H1 (cell line): ENCODE data around the gene PRKN. TPM values are rescaled to one million over a fixed set of nuclear protein-coding genes. Genes with fewer than 3 reads are reported as not detected.

Experiments
- CTCF ChIA-PET: fragments of 300-600 bp; sonication (Branson Sonifier 250); formaldehyde crosslinking; loops from one replicate; lab custom pipeline; 2021; ENCODE audit not compliant: partially characterized antibody; lab: Charles Lee
- POLR2A ChIA-PET: fragments of 300-600 bp; sonication (Branson Sonifier 250); formaldehyde crosslinking; loops from one replicate; lab custom pipeline; 2021; ENCODE audit warnings: inconsistent platforms; ENCODE audit not compliant: partially characterized antibody; lab: Charles Lee
- DNase-seq, 2 experiments: peaks; one replicate each; pipeline versions ENCODE4 v3.0.0 to v3.0.0-alpha.2; 2010 to 2022; ENCODE audit warnings: low spot score in 2 of 2, low read depth in 1 of 2, mixed read lengths in 1 of 2
- FAIRE-seq: peaks from 2 replicates; lab custom pipeline; 2011; peaks lifted over from hg19 to GRCh38; lab: Jason Lieb, UNC
- H2AFZ ChIP-seq: 2 replicates; pipeline ENCODE4 v1.8.1; 2012; ENCODE audit warnings: low read length, inconsistent platforms
- H2AK5ac ChIP-seq: 2 replicates; pipeline ENCODE4 v1.6.1; 2013; ENCODE audit warnings: low read depth, low read length
- H2BK120ac ChIP-seq: replicated peaks from 2 replicates; pipeline ENCODE3; 2013; ENCODE audit warnings: low read depth, low read length, inconsistent platforms
- H2BK12ac ChIP-seq: 2 replicates; pipeline ENCODE4 v1.6.1; 2013; ENCODE audit warnings: low read depth, low read length
- H2BK15ac ChIP-seq: 2 replicates; pipeline ENCODE4 v1.6.1; 2013; ENCODE audit warnings: low read length
- H2BK20ac ChIP-seq: 2 replicates; pipeline ENCODE4 v1.6.1; 2013; ENCODE audit warnings: low read length
- H2BK5ac ChIP-seq: 2 replicates; pipeline ENCODE4 v1.6.1; 2013; ENCODE audit warnings: low read depth, low read length
- H3K14ac ChIP-seq: 2 replicates; pipeline ENCODE4 v1.6.1; 2013; ENCODE audit warnings: inconsistent platforms; ENCODE audit not compliant: insufficient read length
- H3K18ac ChIP-seq: 2 replicates; pipeline ENCODE4 v1.6.1; 2013; ENCODE audit warnings: low read length; ENCODE audit errors: extremely low read depth
- H3K23ac ChIP-seq: 2 replicates; pipeline ENCODE4 v1.6.1; 2013; ENCODE audit warnings: inconsistent platforms; ENCODE audit not compliant: insufficient read length
- H3K23me2 ChIP-seq: 2 replicates; pipeline ENCODE4 v1.6.1; 2013; ENCODE audit warnings: low read depth, low read length
- H3K27ac ChIP-seq: 2 replicates; pipeline ENCODE4 v1.6.1; 2011; ENCODE audit warnings: low read depth, low read length, inconsistent platforms
- H3K27me3 ChIP-seq, 4 experiments: replicated peaks in 1 of 4; 1 replicate in 1 of 4; 2 replicates in 3 of 4; pipeline versions ENCODE4 v1.6.1 to v1.8.1; 2011 to 2013; ENCODE audit warnings: low read length in 3 of 4, mild to moderate bottlenecking in 3 of 4, inconsistent platforms in 2 of 4, mixed read lengths in 2 of 4, moderate library complexity in 1 of 4; ENCODE audit not compliant: control insufficient read depth in 3 of 4, insufficient read depth in 3 of 4; ENCODE audit errors: extremely low read depth in 1 of 4
- H3K36me3 ChIP-seq, 4 experiments: 2 replicates each; pipeline versions ENCODE4 v1.6.1 to v1.8.1; 2011 to 2013; ENCODE audit warnings: mild to moderate bottlenecking in 4 of 4, low read length in 3 of 4, moderate library complexity in 2 of 4, control low read depth in 1 of 4, inconsistent platforms in 1 of 4; ENCODE audit not compliant: insufficient read depth in 4 of 4, control insufficient read depth in 2 of 4
- H3K4ac ChIP-seq: replicated peaks from 2 replicates; pipeline ENCODE3; 2013; ENCODE audit warnings: low read length, low read depth, mixed read lengths, inconsistent platforms; ENCODE audit not compliant: insufficient read length
- H3K4me1 ChIP-seq, 4 experiments: replicated peaks in 1 of 4; 1 replicate in 1 of 4; 2 replicates in 3 of 4; pipeline versions ENCODE4 v1.6.1 to v1.8.1; 2011 to 2013; ENCODE audit warnings: low read length in 3 of 4, inconsistent platforms in 2 of 4, mixed read lengths in 1 of 4; ENCODE audit not compliant: insufficient read depth in 4 of 4, control insufficient read depth in 3 of 4
- H3K4me2 ChIP-seq, 2 experiments: 2 replicates each; pipeline versions ENCODE4 v1.6.1 to v1.8.1; 2011 to 2013; ENCODE audit warnings: low read depth in 2 of 2, low read length in 2 of 2, control low read depth in 1 of 2, inconsistent platforms in 1 of 2, mild to moderate bottlenecking in 1 of 2; ENCODE audit not compliant: insufficient read depth in 1 of 2
- H3K4me3 ChIP-seq, 4 experiments: fragments of 200-600, 300-600 bp in 1 of 4; sonication (generic), shearing (Covaris generic), sonication (Bioruptor Twin) in 1 of 4; 2 replicates each; pipeline versions ENCODE4 v1.5.1 to v1.8.1; 2011 to 2016; ENCODE audit warnings: low read length in 4 of 4, low read depth in 3 of 4, control low read depth in 2 of 4, inconsistent platforms in 2 of 4, mild to moderate bottlenecking in 2 of 4, mixed read lengths in 1 of 4, moderate library complexity in 1 of 4; ENCODE audit not compliant: insufficient read depth in 2 of 4; ENCODE audit errors: extremely low read depth in 1 of 4
- H3K56ac ChIP-seq: replicated peaks from 2 replicates; pipeline ENCODE3; 2013; ENCODE audit warnings: low read depth, mild to moderate bottlenecking, mixed read lengths, low read length, inconsistent platforms; ENCODE audit not compliant: insufficient read length
- H3K79me1 ChIP-seq: 2 replicates; pipeline ENCODE4 v1.6.1; 2013; ENCODE audit warnings: low read depth, low read length, control low read depth
- H3K79me2 ChIP-seq, 2 experiments: 2 replicates each; pipeline versions ENCODE4 v1.6.1 to v1.8.1; 2012 to 2013; ENCODE audit warnings: low read length in 2 of 2, mild to moderate bottlenecking in 2 of 2, inconsistent platforms in 1 of 2; ENCODE audit not compliant: insufficient read depth in 2 of 2, control insufficient read depth in 1 of 2
- H3K9ac ChIP-seq, 4 experiments: replicated peaks in 1 of 4; 1 replicate in 1 of 4; 2 replicates in 3 of 4; pipeline versions ENCODE4 v1.6.1 to v1.8.1; 2011 to 2013; ENCODE audit warnings: low read depth in 3 of 4, low read length in 3 of 4, control low read depth in 2 of 4, mild to moderate bottlenecking in 2 of 4, moderate library complexity in 2 of 4, inconsistent platforms in 1 of 4; ENCODE audit errors: extremely low read depth in 1 of 4
- H3K9me3 ChIP-seq, 2 experiments: 2 replicates each; pipeline versions ENCODE4 v1.6.1 to v1.8.1; 2012 to 2013; ENCODE audit warnings: mild to moderate bottlenecking in 2 of 2, moderate library complexity in 2 of 2, control low read depth in 1 of 2, inconsistent platforms in 1 of 2, low read depth in 1 of 2, low read length in 1 of 2, mixed read lengths in 1 of 2; ENCODE audit not compliant: insufficient read depth in 2 of 2
- H4K20me1 ChIP-seq, 2 experiments: replicated peaks in 1 of 2; 2 replicates each; pipeline versions ENCODE3 to v1.8.1; 2011 to 2013; ENCODE audit warnings: inconsistent platforms in 2 of 2, low read length in 2 of 2, mild to moderate bottlenecking in 1 of 2; ENCODE audit not compliant: insufficient read depth in 2 of 2, control insufficient read depth in 1 of 2
- H4K5ac ChIP-seq: 2 replicates; pipeline ENCODE4 v1.6.1; 2013; ENCODE audit warnings: low read length, low read depth, mixed read lengths, inconsistent platforms; ENCODE audit not compliant: insufficient read length
- H4K8ac ChIP-seq: 2 replicates; pipeline ENCODE4 v1.8.0; 2013; ENCODE audit warnings: mild to moderate bottlenecking, moderate library complexity, low read length, inconsistent platforms; ENCODE audit not compliant: insufficient read depth; ENCODE audit errors: extremely low read depth
- H4K91ac ChIP-seq: replicated peaks from 2 replicates; pipeline ENCODE3; 2013; ENCODE audit warnings: low read length, mixed read lengths, inconsistent platforms; ENCODE audit not compliant: insufficient read length
- ASH2L ChIP-seq: fragments of 200-600, 300-600 bp; sonication (generic); IDR thresholded peaks from one replicate; pipeline ENCODE4 v1.7.1; 2017; ENCODE audit warnings: low read length
- BCL11A ChIP-seq, 2 experiments: IDR thresholded peaks; one replicate each; pipeline ENCODE4 v1.6.1; 2011; ENCODE audit warnings: low read depth in 2 of 2, low read length in 2 of 2, mild to moderate bottlenecking in 2 of 2
- CBX8 ChIP-seq: fragments of 300-800, 300-1000 bp; sonication (generic); IDR thresholded peaks from 2 replicates; pipeline ENCODE4 v1.7.1; 2016; ENCODE audit warnings: low read depth, low read length, borderline replicate concordance
- MAX ChIP-seq: IDR thresholded peaks from 2 replicates; pipeline ENCODE4 v1.6.1; 2012; ENCODE audit warnings: inconsistent platforms
- RAD21 ChIP-seq, 2 experiments: IDR thresholded peaks in 1 of 2; conservative IDR thresholded peaks in 1 of 2; 2 replicates each; pipeline ENCODE4 v1.6.1; 2011; ENCODE audit warnings: low read depth in 2 of 2, low read length in 2 of 2, improper control_type of control experiment in 1 of 2, inconsistent platforms in 1 of 2, mild to moderate bottlenecking in 1 of 2, moderate library complexity in 1 of 2
- RNF2 ChIP-seq: fragments of 200-900, 300-1000 bp; sonication (generic); IDR thresholded peaks from 2 replicates; pipeline ENCODE4 v1.7.1; 2016; ENCODE audit warnings: borderline replicate concordance, low read depth, mild to moderate bottlenecking, antibody characterized with exemption, low read length; ENCODE audit not compliant: poor library complexity, severe bottlenecking; ENCODE audit errors: missing control alignments
- SAP30 ChIP-seq: fragments of 300-600 bp; sonication (generic); IDR thresholded peaks from 2 replicates; pipeline ENCODE4 v1.7.1; 2012; ENCODE audit warnings: low read length, moderate library complexity, mild to moderate bottlenecking, inconsistent platforms; ENCODE audit not compliant: insufficient read depth, insufficient replicate concordance
- SIN3A ChIP-seq, 2 experiments: IDR thresholded peaks in 1 of 2; conservative IDR thresholded peaks in 1 of 2; 2 replicates each; pipeline ENCODE4 v1.6.1; 2011 to 2012; ENCODE audit warnings: low read length in 2 of 2, improper control_type of control experiment in 1 of 2, low read depth in 1 of 2, mild to moderate bottlenecking in 1 of 2
- SIRT6 ChIP-seq: IDR thresholded peaks from one replicate; pipeline ENCODE4 v1.7.1; 2012; ENCODE audit warnings: low read length, inconsistent platforms
- SP1 ChIP-seq: IDR thresholded peaks from 2 replicates; pipeline ENCODE4 v1.6.1; 2011; ENCODE audit warnings: low read depth, low read length
- TBP ChIP-seq: IDR thresholded peaks from 2 replicates; pipeline ENCODE4 v1.6.1; 2011; ENCODE audit warnings: low read depth, low read length, improper control_type of control experiment
- WGBS, 2 experiments: shearing (Covaris generic) in 1 of 2; methylation state at CpG; one replicate each; pipeline versions ENCODE4 v1.1.6 to v1.1.7; 2013 to 2015; ENCODE audit warnings: low lambda C conversion rate in 2 of 2, mixed read lengths in 2 of 2, inconsistent platforms in 1 of 2, low coverage in 1 of 2, missing lambda C conversion rate in 1 of 2; ENCODE audit not compliant: insufficient replicate concordance in 2 of 2, insufficient coverage in 1 of 2, insufficient read length in 1 of 2; ENCODE audit errors: extremely low coverage in 1 of 2, missing lambda C conversion rate in 1 of 2; 5-methylcytosine and 5-hydroxymethylcytosine counted together
- polyA plus RNA-seq, 7 experiments: library from polyadenylated mRNA; depleted of rRNA in 3 of 7; stranded (reverse) in 5 of 7; unstranded in 2 of 7; fragments of >200 nt in 5 of 7; fragments of 200-250 nt in 2 of 7; gene quantifications; 1 replicate in 5 of 7; 2 replicates in 1 of 7; 4 replicates in 1 of 7; pipeline versions ENCODE4 v1.2.1 to v1.2.3, GENCODE V29; 2011 to 2013; ENCODE audit warnings: missing spikeins in 2 of 7, mixed read lengths in 2 of 7
- total RNA-seq: library from RNA; stranded (reverse); fragmentation: NEBNext Ultra II Directional; extraction: Animal tissue kit (Norgen Biotek cat#: 25700); gene quantifications from 2 replicates; pipeline ENCODE4 v1.2.1, GENCODE V29; 2021

Gene PRKN
- total and polyA plus RNA-seq, 2 of the 8 experiments (the other 6 are each of a cell fraction or from before 2014, with no cell fraction given), result 0.13 to 0.29 TPM

GRCh38 chr6:161840380-161840779 is 887.2 kb downstream of the PRKN start:
- Histone ChIP-seq H3K79me2 (no peaks in the 10 kb centered on the region), H3K23ac (no peak overlapping the region), H2AK5ac (no peak overlapping the region), H3K9ac (no peak overlapping the region), H3K27me3 (no peaks in the 10 kb centered on the region), H3K79me1 (no peaks in the 10 kb centered on the region), H2BK5ac (no peak overlapping the region), H3K36me3 (no peaks in the 10 kb centered on the region), H4K8ac (no peak overlapping the region), H3K4me3 (no peak overlapping the region), H4K5ac (no peak overlapping the region), H3K4me1 (peaks cover 3 to 13% (median 6%) of the 10 kb centered on the region in 4 experiments), H2BK20ac (no peak overlapping the region), H3K56ac (no peak overlapping the region), H3K18ac (no peak overlapping the region), H2BK120ac (no peak overlapping the region), H3K9me3 (no peaks in the 10 kb centered on the region), H3K23me2 (no peaks in the 10 kb centered on the region), H2BK15ac (no peak overlapping the region), H2BK12ac (no peak overlapping the region), H4K20me1 (no peaks in the 10 kb centered on the region), H3K4me2 (no peak overlapping the region), H3K14ac (no peak overlapping the region), H4K91ac (no peak overlapping the region), H2AFZ (no peak overlapping the region), H3K27ac (no peak overlapping the region), H3K4ac (no peak overlapping the region)
- ChIA-PET POLR2A (no interaction called here), CTCF (interaction anchor here (1.1 to 1.8 kb wide), 2 partner anchors 29 to 92 kb away, joined by 3 to 8 read pairs; no protein-coding TSS in a partner anchor)
- no peak for FAIRE-seq
- WGBS, 2 experiments, result 84% methylated on average over 3 of the region's 3 CpGs; no CpG with 5 or more reads in 1 of the 2 experiments
- DNase-seq, result no peak
- TF ChIP-seq RAD21 (IDR thresholded peaks at IDR 0.05 in 1 of 2, conservative IDR thresholded peaks at IDR 0.05 in 1 of 2; ENCODE audit: low read depth in 2 of 2, low read length in 2 of 2) (no peak), MAX (no peak), SAP30 (no peak), SIN3A (conservative IDR thresholded peaks at IDR 0.05 in 1 of 2, IDR thresholded peaks at IDR 0.05 in 1 of 2; ENCODE audit: low read depth in 1 of 2, low read length in 2 of 2) (no peak), TBP (no peak), BCL11A (IDR thresholded peaks at IDR 0.05; ENCODE audit: low read depth in 2 of 2, low read length in 2 of 2) (no peak), CBX8 (no peak), SIRT6 (no peak), ASH2L (no peak), RNF2 (no peak), SP1 (no peak)
